Thyroid gland (tissue), 4 donors: Measurements from ENCODE around the gene FBXL2. TPM values are rescaled to one million over a fixed set of nuclear protein-coding genes. Genes with fewer than 3 reads are reported as not detected.

Source experiments
- DNase-seq, 2 donors: peaks; one replicate each; pipeline ENCODE4 v3.0.0-alpha.2; 2019
- H3K27ac ChIP-seq, 3 donors: fragments of 200-600 bp; sonication (generic); 1 replicate in 2 of 3; 2 replicates in 1 of 3; pipeline ENCODE4 v1.5.1; 2016 to 2019; ENCODE audit warnings: mild to moderate bottlenecking in 1 of 3, moderate library complexity in 1 of 3
- H3K27me3 ChIP-seq: fragments of 200-600 bp; sonication (generic); one replicate; pipeline ENCODE4 v1.5.1; 2019
- H3K36me3 ChIP-seq, 2 donors: fragments of 200-600 bp; sonication (generic); one replicate each; pipeline ENCODE4 v1.5.1; 2016 to 2019
- H3K4me1 ChIP-seq, 2 donors: fragments of 200-600 bp; sonication (generic); one replicate each; pipeline ENCODE4 v1.5.1; 2017 to 2019
- H3K4me3 ChIP-seq, 3 donors: fragments of 200-600 bp; sonication (generic); replicated peaks in 1 of 3; 1 replicate in 2 of 3; 2 replicates in 1 of 3; pipeline ENCODE4 v1.5.1; 2016; ENCODE audit warnings: mild to moderate bottlenecking in 1 of 3
- H3K9me3 ChIP-seq: fragments of 200-600 bp; sonication (generic); one replicate; pipeline ENCODE4 v1.5.1; 2017
- POLR2A ChIP-seq, 2 donors: fragments of 450-650 bp; IDR thresholded peaks; one replicate each; pipeline ENCODE4 v1.6.1; 2017; ENCODE audit warnings: antibody characterized with exemption in 2 of 2, mild to moderate bottlenecking in 2 of 2, moderate library complexity in 1 of 2
- WGBS, 2 donors: methylation state at CpG; one replicate each; pipeline ENCODE4 v1.1.5; 2017; 5-methylcytosine and 5-hydroxymethylcytosine counted together
- intact Hi-C: fragments of 100-400 bp; cut with DNase I; formaldehyde crosslinking; loops from one replicate; pipeline ENCODE4 v1.15.1; 2023
- total RNA-seq, 4 donors: library from RNA; depleted of rRNA; stranded (reverse); fragments of >200 nt; gene quantifications; one replicate each; pipeline ENCODE4 v1.2.3, GENCODE V29; 2016
- TF ChIP-seq, protein P1 (sequence below), 6 experiments: fragments of 200-600 bp in 3 of 6; fragments of 450-650 bp in 3 of 6; sonication (generic) in 3 of 6; IDR thresholded peaks; one replicate each; pipeline ENCODE4 v1.5.1; 2016 to 2019; ENCODE audit warnings: antibody characterized with exemption in 6 of 6, mild to moderate bottlenecking in 2 of 6, inconsistent platforms in 1 of 6, moderate library complexity in 1 of 6

The FBXL2 gene
- total RNA-seq, 4 donors from 2014 or later = 19.3 to 51.2 (median 27.0) TPM

DNA sequence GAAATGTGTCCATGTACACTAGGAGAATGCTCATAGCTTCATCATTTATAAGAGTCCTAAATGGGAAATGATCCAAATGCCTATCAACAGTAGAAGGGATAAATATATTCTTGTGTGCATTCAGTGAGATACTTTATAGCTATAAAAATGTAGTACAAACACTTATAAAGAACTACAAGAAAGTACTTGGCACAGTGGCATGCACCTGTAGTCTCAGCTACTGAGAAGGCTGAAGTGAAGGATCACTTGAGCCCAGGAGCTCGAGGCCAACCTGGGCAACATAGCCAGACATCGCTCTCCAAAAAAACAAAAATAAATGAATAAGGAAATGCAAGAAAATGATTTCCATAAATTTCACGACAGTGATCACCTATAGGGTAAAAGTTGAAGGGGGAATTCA lies 3.6 kb upstream of the FBXL2 start:
- Histone ChIP-seq H3K4me1 (no peaks in the 10 kb centered on the region), H3K27ac (no peak overlapping the region), H3K27me3 (no peaks in the 10 kb centered on the region), H3K9me3 (no peaks in the 10 kb centered on the region), H3K4me3 (no peak overlapping the region), H3K36me3 (no peaks in the 10 kb centered on the region)
- DNase-seq = no peak
- intact Hi-C loops = no loop called here
- WGBS, 2 donors = 80 to 81% methylated on average over 3 of the region's 3 CpGs
- TF ChIP-seq, protein P1, sequence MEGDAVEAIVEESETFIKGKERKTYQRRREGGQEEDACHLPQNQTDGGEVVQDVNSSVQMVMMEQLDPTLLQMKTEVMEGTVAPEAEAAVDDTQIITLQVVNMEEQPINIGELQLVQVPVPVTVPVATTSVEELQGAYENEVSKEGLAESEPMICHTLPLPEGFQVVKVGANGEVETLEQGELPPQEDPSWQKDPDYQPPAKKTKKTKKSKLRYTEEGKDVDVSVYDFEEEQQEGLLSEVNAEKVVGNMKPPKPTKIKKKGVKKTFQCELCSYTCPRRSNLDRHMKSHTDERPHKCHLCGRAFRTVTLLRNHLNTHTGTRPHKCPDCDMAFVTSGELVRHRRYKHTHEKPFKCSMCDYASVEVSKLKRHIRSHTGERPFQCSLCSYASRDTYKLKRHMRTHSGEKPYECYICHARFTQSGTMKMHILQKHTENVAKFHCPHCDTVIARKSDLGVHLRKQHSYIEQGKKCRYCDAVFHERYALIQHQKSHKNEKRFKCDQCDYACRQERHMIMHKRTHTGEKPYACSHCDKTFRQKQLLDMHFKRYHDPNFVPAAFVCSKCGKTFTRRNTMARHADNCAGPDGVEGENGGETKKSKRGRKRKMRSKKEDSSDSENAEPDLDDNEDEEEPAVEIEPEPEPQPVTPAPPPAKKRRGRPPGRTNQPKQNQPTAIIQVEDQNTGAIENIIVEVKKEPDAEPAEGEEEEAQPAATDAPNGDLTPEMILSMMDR (IDR thresholded peaks at IDR 0.05) = no peak

DNA sequence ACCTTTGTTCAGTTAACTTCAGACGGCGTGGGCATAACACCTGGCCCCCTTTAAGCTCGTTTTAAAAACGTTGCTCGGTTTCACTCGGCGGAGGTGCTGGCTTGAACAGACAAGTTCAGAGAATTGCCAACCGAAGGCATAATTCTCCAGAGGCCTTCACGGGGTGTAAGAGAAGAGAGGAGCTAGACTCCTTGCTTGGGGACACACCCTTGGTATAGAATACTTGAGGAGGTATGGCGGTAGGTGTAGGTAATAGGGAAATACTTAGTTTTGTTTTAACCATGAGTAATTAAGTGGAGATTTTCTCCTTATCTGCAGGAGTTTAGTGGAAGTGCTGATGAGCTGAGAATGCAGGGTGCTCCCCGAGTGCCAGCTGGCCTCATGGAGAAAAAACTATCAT lies 921 bp downstream of the FBXL2 start:
- Histone ChIP-seq H3K9me3 (no peaks in the 10 kb centered on the region), H3K36me3 (no peaks in the 10 kb centered on the region), H3K4me3 (peak overlapping the region in 2 of 3 donors; percentile 56 to 81), H3K27me3 (no peaks in the 10 kb centered on the region), H3K27ac (no peak overlapping the region), H3K4me1 (no peaks in the 10 kb centered on the region)
- TF ChIP-seq POLR2A (IDR thresholded peaks at IDR 0.05) = no peak
- TF ChIP-seq, protein P1 (IDR thresholded peaks at IDR 0.05) = no peak
- intact Hi-C loops = no loop called here
- peak; percentile 20 to 23 for DNase-seq
- 11 to 13% methylated on average over 11 of the region's 11 CpGs for WGBS, 2 donors

DNA sequence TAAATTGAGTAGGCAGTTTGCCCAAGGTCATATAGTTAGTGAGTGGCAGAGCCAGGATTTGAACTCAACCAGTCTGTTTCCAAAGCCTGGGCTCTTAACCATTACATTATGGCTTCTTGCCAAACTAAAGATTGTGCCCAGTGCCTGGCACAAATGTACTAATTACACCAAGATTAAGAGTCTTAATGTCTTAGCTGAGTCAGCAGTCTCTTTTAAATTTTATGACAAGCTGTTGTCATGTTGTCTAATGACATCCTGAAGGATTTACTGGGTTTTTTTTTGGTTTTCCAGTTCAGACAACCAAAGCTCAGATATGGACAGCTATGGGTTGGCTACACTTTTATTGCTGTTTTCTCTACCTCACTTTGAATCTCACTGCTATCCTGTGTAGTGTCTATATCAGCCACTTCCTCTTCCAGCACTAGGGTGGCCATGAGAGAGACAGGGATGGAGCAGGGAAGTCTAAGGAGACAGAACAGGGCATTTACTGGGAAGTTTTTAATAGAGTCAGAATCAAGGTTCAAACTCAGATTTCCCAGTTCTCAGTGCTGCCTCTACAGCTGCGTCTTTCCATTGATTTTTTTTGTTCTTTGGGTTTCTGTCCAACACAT lies 10.5 kb downstream of the FBXL2 start:
- Histone ChIP-seq H3K9me3 (no peaks in the 10 kb centered on the region), H3K4me1 (no peaks in the 10 kb centered on the region), H3K27me3 (no peaks in the 10 kb centered on the region), H3K27ac (no peak overlapping the region), H3K4me3 (no peak overlapping the region), H3K36me3 (no peaks in the 10 kb centered on the region)
- no peak for DNase-seq
- TF ChIP-seq, protein P1 (IDR thresholded peaks at IDR 0.05) = no peak
- intact Hi-C loops = no loop called here
- 89 to 97% methylated on average over 1 of the region's 1 CpG for WGBS, 2 donors

DNA sequence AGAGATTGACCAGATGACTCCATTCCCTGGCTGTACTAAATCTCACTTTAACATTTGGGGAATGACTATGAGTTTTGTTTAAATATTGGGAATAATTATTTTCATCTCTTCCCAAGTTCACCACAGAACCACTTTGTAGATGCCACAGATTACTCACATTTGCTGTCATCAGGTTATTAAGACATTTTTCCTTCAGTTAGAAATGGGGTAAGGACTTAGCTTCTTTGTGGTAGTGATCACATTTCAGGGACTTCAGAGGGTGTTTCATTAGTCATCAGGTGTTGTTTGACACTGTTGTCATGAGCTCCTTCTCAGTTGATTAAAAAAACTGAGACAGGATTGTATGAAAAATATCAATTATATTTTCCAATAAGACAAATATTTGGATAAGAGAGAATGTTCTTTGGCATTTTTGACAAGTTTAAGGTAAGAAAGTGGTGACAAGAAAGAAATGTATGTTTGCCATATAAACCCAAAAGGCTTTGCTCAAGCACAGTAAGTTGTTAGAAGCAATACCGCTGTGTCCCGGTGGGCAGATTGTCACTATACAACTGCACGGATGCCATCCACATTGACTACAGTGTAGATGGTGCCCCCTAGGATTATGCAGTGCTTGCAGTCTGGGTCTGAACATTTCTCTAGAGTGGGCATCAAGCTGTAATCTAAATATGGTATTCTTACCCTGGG lies 22.3 kb downstream of the FBXL2 start:
- Histone ChIP-seq H3K36me3 (no peaks in the 10 kb centered on the region), H3K27me3 (no peaks in the 10 kb centered on the region), H3K27ac (no peak overlapping the region), H3K9me3 (no peaks in the 10 kb centered on the region), H3K4me3 (no peak overlapping the region), H3K4me1 (no peaks in the 10 kb centered on the region)
- 88 to 98% methylated on average over 3 of the region's 3 CpGs for WGBS, 2 donors
- no peak for DNase-seq
- TF ChIP-seq, protein P1 (IDR thresholded peaks at IDR 0.05) = no peak
- no peak for TF ChIP-seq POLR2A (IDR thresholded peaks at IDR 0.05)
- intact Hi-C loops = no loop called here

DNA sequence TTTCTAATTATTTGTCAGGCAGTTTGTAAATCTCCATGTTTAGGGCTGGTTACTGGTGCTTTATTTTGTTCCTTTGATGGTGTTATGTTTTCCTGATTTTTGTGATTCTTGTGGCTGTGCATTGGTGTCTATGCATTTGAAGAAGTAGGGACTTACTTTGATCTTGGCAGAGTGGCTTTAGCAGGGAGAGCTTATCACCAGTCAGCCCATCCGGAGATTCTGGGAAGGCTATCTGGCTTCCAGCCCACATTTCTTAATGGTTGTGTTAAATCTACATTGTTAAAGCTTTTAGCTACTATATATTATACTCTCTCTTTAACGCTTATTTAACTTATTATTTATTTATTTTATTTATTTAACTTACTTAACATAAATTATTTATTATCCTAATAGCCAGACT lies 35.1 kb downstream of the FBXL2 start:
- no peak for DNase-seq
- no peak overlapping the region for H3K27ac ChIP-seq
- H3K27me3 ChIP-seq = no peaks in the 10 kb centered on the region
- H3K4me1 ChIP-seq = no peaks in the 10 kb centered on the region
- H3K9me3 ChIP-seq = no peaks in the 10 kb centered on the region
- no peak overlapping the region for H3K4me3 ChIP-seq
- intact Hi-C loops = no loop called here
- TF ChIP-seq POLR2A (IDR thresholded peaks at IDR 0.05) = no peak
- TF ChIP-seq, protein P1 (IDR thresholded peaks at IDR 0.05) = no peak
- H3K36me3 ChIP-seq = no peaks in the 10 kb centered on the region
- WGBS, 2 donors = 79 to 81% methylated on average over 2 of the region's 2 CpGs
